A549 (cell line): Measurements from ENCODE around the gene CFAP77.

ENCODE experiments used
- CBX2 ChIP-seq: fragments of 200-600 bp; sonication (generic); IDR thresholded peaks from 2 replicates; pipeline ENCODE4 v1.6.1; 2016; ENCODE audit warnings: low read depth, mild to moderate bottlenecking, borderline replicate concordance
- EHF ChIP-seq: fragments of 250-450 bp; sonication (Bioruptor Pico); IDR thresholded peaks from 2 replicates; pipeline ENCODE4 v1.5.0; 2020; ENCODE audit warnings: mild to moderate bottlenecking
- HDAC2 ChIP-seq: fragments of 200-600 bp; sonication (generic); IDR thresholded peaks from 2 replicates; pipeline ENCODE4 v1.6.1; 2016
- KDM1A ChIP-seq: fragments of 200-600 bp; sonication (generic); IDR thresholded peaks from 2 replicates; pipeline ENCODE4 v1.6.1; 2016; ENCODE audit warnings: low read depth, mild to moderate bottlenecking
- NR3C1 ChIP-seq: fragments of >200 bp; sonication (Bioruptor Twin); formaldehyde crosslinking; IDR thresholded peaks from 3 replicates; pipeline ENCODE4 v1.6.1; 2017
- POLR2A ChIP-seq: IDR thresholded peaks from 2 replicates; pipeline ENCODE4 v1.6.1; 2012; ENCODE audit warnings: mild to moderate bottlenecking, low read length
- RAD21 ChIP-seq, 2 experiments: fragments of >200 bp in 1 of 2; sonication (Bioruptor Twin) in 1 of 2; formaldehyde crosslinking in 1 of 2; IDR thresholded peaks in 1 of 2; conservative IDR thresholded peaks in 1 of 2; 2 replicates in 1 of 2; 3 replicates in 1 of 2; pipeline ENCODE4 v1.6.1; 2012 to 2018; ENCODE audit warnings: inconsistent platforms in 1 of 2
- RCOR1 ChIP-seq: fragments of 150-350 bp; IDR thresholded peaks from 2 replicates; pipeline ENCODE4 v1.6.1; 2014; ENCODE audit warnings: antibody characterized with exemption, low read length, low read depth
- RFX5 ChIP-seq: fragments of 450-650 bp; IDR thresholded peaks from 2 replicates; pipeline ENCODE4 v1.7.1; 2014; ENCODE audit warnings: antibody characterized with exemption, mild to moderate bottlenecking, moderate library complexity
- RNF2 ChIP-seq: fragments of 200-600 bp; sonication (generic); IDR thresholded peaks from 2 replicates; pipeline ENCODE4 v1.6.1; 2016; ENCODE audit warnings: low read depth, mild to moderate bottlenecking, antibody characterized with exemption, moderate library complexity, borderline replicate concordance
- TF ChIP-seq, protein P1 (sequence below): fragments of >200 bp; sonication (Bioruptor Twin); formaldehyde crosslinking; IDR thresholded peaks from 3 replicates; pipeline ENCODE4 v1.5.1; 2016
- TF ChIP-seq, protein P2 (sequence below): fragments of 450-650 bp; IDR thresholded peaks from 2 replicates; pipeline ENCODE4 v1.6.1; 2014; ENCODE audit warnings: antibody characterized with exemption
- TF ChIP-seq, protein P3 (sequence below): fragments of 200-600 bp; sonication (generic); IDR thresholded peaks from 2 replicates; pipeline ENCODE4 v1.6.1; 2016; ENCODE audit warnings: antibody characterized with exemption, mild to moderate bottlenecking, moderate library complexity
- TF ChIP-seq, protein P4 (sequence below): IDR thresholded peaks from 2 replicates; pipeline ENCODE4 v1.6.1; 2012

DNA sequence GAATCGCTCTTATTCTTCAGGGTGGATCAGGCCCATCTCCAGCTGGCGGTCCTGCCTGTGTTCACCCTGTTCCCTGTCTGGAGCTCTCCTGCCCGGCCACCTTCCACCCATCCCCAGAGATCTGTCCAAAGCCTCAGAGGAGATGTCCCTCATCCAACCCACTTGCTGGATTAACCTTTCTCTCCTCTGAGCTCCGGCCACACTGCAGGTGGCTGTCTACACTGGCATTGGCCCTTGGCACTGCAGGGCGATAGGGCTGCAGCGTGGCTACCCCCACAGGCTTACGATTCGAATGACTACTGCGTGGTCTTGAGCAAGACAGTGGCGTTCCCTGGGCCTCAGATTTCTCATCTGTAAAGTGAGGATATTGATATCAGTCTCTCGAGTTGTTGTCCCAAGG lies 108.6 kb downstream of the CFAP77 start:
- TF ChIP-seq, protein P1, sequence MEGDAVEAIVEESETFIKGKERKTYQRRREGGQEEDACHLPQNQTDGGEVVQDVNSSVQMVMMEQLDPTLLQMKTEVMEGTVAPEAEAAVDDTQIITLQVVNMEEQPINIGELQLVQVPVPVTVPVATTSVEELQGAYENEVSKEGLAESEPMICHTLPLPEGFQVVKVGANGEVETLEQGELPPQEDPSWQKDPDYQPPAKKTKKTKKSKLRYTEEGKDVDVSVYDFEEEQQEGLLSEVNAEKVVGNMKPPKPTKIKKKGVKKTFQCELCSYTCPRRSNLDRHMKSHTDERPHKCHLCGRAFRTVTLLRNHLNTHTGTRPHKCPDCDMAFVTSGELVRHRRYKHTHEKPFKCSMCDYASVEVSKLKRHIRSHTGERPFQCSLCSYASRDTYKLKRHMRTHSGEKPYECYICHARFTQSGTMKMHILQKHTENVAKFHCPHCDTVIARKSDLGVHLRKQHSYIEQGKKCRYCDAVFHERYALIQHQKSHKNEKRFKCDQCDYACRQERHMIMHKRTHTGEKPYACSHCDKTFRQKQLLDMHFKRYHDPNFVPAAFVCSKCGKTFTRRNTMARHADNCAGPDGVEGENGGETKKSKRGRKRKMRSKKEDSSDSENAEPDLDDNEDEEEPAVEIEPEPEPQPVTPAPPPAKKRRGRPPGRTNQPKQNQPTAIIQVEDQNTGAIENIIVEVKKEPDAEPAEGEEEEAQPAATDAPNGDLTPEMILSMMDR: no peak
- TF ChIP-seq RCOR1 (no peak), POLR2A (no peak), CBX2 (no peak), NR3C1 (no peak), KDM1A (no peak), RAD21 (conservative IDR thresholded peaks at IDR 0.05 in 1 of 2, IDR thresholded peaks at IDR 0.05 in 1 of 2) (no peak), RNF2 (no peak), EHF (no peak), HDAC2 (no peak), RFX5 (no peak)
- TF ChIP-seq, protein P2, sequence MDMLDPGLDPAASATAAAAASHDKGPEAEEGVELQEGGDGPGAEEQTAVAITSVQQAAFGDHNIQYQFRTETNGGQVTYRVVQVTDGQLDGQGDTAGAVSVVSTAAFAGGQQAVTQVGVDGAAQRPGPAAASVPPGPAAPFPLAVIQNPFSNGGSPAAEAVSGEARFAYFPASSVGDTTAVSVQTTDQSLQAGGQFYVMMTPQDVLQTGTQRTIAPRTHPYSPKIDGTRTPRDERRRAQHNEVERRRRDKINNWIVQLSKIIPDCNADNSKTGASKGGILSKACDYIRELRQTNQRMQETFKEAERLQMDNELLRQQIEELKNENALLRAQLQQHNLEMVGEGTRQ: no peak
- TF ChIP-seq, protein P3, sequence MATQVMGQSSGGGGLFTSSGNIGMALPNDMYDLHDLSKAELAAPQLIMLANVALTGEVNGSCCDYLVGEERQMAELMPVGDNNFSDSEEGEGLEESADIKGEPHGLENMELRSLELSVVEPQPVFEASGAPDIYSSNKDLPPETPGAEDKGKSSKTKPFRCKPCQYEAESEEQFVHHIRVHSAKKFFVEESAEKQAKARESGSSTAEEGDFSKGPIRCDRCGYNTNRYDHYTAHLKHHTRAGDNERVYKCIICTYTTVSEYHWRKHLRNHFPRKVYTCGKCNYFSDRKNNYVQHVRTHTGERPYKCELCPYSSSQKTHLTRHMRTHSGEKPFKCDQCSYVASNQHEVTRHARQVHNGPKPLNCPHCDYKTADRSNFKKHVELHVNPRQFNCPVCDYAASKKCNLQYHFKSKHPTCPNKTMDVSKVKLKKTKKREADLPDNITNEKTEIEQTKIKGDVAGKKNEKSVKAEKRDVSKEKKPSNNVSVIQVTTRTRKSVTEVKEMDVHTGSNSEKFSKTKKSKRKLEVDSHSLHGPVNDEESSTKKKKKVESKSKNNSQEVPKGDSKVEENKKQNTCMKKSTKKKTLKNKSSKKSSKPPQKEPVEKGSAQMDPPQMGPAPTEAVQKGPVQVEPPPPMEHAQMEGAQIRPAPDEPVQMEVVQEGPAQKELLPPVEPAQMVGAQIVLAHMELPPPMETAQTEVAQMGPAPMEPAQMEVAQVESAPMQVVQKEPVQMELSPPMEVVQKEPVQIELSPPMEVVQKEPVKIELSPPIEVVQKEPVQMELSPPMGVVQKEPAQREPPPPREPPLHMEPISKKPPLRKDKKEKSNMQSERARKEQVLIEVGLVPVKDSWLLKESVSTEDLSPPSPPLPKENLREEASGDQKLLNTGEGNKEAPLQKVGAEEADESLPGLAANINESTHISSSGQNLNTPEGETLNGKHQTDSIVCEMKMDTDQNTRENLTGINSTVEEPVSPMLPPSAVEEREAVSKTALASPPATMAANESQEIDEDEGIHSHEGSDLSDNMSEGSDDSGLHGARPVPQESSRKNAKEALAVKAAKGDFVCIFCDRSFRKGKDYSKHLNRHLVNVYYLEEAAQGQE: no peak
- TF ChIP-seq, protein P4, sequence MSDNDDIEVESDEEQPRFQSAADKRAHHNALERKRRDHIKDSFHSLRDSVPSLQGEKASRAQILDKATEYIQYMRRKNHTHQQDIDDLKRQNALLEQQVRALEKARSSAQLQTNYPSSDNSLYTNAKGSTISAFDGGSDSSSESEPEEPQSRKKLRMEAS: no peak
